ENCODE results near the gene IGF2BP2. TPM values are rescaled to one million over a fixed set of nuclear protein-coding genes. Genes with fewer than 3 reads are reported as not detected.

Gene IGF2BP2
- total and polyA plus RNA-seq, 2 of the 4 experiments (the other 2 are of a cell fraction): 23.4 to 88.2 TPM

DNA sequence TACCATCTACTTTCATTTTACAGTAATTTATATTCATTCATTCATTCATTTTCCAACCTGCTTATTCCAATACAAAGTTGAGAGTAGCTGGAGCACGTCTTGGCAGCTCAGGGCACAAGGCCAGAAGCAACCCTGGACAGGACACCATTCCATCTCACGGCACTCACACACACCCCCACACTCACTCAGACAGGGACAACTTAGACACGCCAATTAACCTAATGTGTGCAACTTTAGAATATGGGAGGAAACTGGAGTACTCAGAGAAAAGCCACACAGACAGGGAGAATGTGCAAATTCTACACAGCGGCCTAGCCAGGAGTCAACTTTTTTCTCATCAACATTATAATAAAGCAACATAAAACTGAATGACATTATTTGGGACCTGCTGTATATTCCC lies 46.7 kb downstream of the IGF2BP2 start:
- no peak overlapping the region for H2AK9ac ChIP-seq (replicated peaks; ENCODE audit: low read depth, low read length, poor library complexity)
- H3K9ac ChIP-seq (ENCODE audit: low read depth, low read length): no peak overlapping the region
- no peak overlapping the region for H2AK5ac ChIP-seq (ENCODE audit: low read depth, low read length)
- peaks cover 29% of the 10 kb centered on the region for H3K4me1 ChIP-seq (ENCODE audit: control insufficient read depth, insufficient read depth, low read length)
- no peaks in the 10 kb centered on the region; the same call in 1 of the 2 replicates for H3K36me3 ChIP-seq (ENCODE audit: control insufficient read depth, insufficient read depth, low read length)
- ChIA-PET POLR2A (ENCODE audit: unreplicated experiment) (no interaction called here), CTCF (interaction anchor here (4.6 kb wide), 1 partner anchor 10 kb away, joined by 22 read pairs; no protein-coding TSS in a partner anchor)
- H3K27ac ChIP-seq (ENCODE audit: insufficient read depth, low read length): no peak overlapping the region
- H2BK20ac ChIP-seq (ENCODE audit: low read depth, low read length): no peak overlapping the region
- peaks cover 32% of the 10 kb centered on the region for H3K9me1 ChIP-seq (ENCODE audit: insufficient read depth, low read length)
- WGBS, 2 experiments (ENCODE audit: extremely low coverage in 2 of 2, insufficient read length in 1 of 2): 100% methylated on average over 1 of the region's 4 CpGs; no CpG with 5 or more reads in 1 of the 2 experiments
- H3K4ac ChIP-seq (ENCODE audit: low read depth, low read length): no peak overlapping the region
- H3K23ac ChIP-seq (ENCODE audit: low read depth, low read length): 0 out of 2 replicates have a peak overlapping the region, but pooled peaks have one; percentile 7
- H3K9me3 ChIP-seq (ENCODE audit: control insufficient read depth, insufficient read depth, low read length): no peaks in the 10 kb centered on the region
- no peak overlapping the region for H3K4me2 ChIP-seq (ENCODE audit: low read depth, low read length)
- DNase-seq (no peak), ATAC-seq (ENCODE audit: low read depth) (no peak)
- TF ChIP-seq USF2 (IDR thresholded peaks at IDR 0.05; ENCODE audit: low read depth, low read length) (no peak), NFE2L2 (IDR thresholded peaks at IDR 0.05; ENCODE audit: low read depth, low read length) (no peak), MAFK (IDR thresholded peaks at IDR 0.05; ENCODE audit: low read depth, low read length) (no peak), CHD1 (IDR thresholded peaks at IDR 0.05; ENCODE audit: low read depth, low read length) (no peak), POLR2A (IDR thresholded peaks at IDR 0.05; ENCODE audit: low read depth, low read length) (no peak), BHLHE40 (IDR thresholded peaks at IDR 0.05; ENCODE audit: low read depth, low read length) (no peak), RCOR1 (IDR thresholded peaks at IDR 0.05; ENCODE audit: insufficient replicate concordance, low read length) (no peak), CEBPB (IDR thresholded peaks at IDR 0.05; ENCODE audit: low read depth, low read length) (no peak), RFX5 (IDR thresholded peaks at IDR 0.05; ENCODE audit: low read depth, low read length) (no peak), FOS (IDR thresholded peaks at IDR 0.05; ENCODE audit: low read depth, low read length) (no peak)
- in situ Hi-C loops (cut with MboI; ENCODE audit: low sequenced_read_pairs): no loop called here
- no peak overlapping the region for H2BK5ac ChIP-seq (ENCODE audit: low read depth, low read length, poor library complexity, severe bottlenecking)
- intact Hi-C loops (cut with micrococcal nuclease): loop anchor here (10.0 kb wide), 1 partner anchor 1433 kb away; no protein-coding TSS in a partner anchor
- H3K14ac ChIP-seq (replicated peaks; ENCODE audit: low read depth, low read length): no peak overlapping the region
- H3K27me3 ChIP-seq (ENCODE audit: control insufficient read depth, insufficient read depth, low read length): no peaks in the 10 kb centered on the region
- H3K56ac ChIP-seq (ENCODE audit: extremely low read depth, insufficient read depth, low read length): no peak overlapping the region
- no TSS peak for BruUV-seq (replicated peaks)
- no peak overlapping the region for H2AFZ ChIP-seq (replicated peaks; ENCODE audit: low read length, poor library complexity)
- peaks cover 97% of the 10 kb centered on the region for H4K20me1 ChIP-seq (ENCODE audit: insufficient read depth, low read length)
- dilution Hi-C loops (cut with HindIII; ENCODE audit: low sequenced_read_pairs, unreplicated experiment): no loop called here
- H3K79me1 ChIP-seq (ENCODE audit: low read depth in 1 of 2, low read length in 2 of 2): peaks cover 6 to 92% of the 10 kb centered on the region in 2 experiments; a peak in 3 of 4 replicates
- H4K91ac ChIP-seq (ENCODE audit: insufficient read depth, low read depth, low read length): no peak overlapping the region
- H4K5ac ChIP-seq (ENCODE audit: low read depth, low read length): no peak overlapping the region
- H3K4me3 ChIP-seq (ENCODE audit: insufficient read depth, low read depth, low read length): no peak overlapping the region
- H2BK120ac ChIP-seq (ENCODE audit: low read depth, low read length): no peak overlapping the region
- no peak overlapping the region for H3K18ac ChIP-seq (ENCODE audit: low read depth, low read length)
- no peak overlapping the region for H2BK15ac ChIP-seq (ENCODE audit: low read depth, low read length)
- no peak overlapping the region for H4K8ac ChIP-seq (ENCODE audit: low read depth in 2 of 2, low read length in 2 of 2)
